Left ventricle myocardium inferior (tissue), 1 donor: ENCODE results near the gene DLEC1. TPM values are rescaled to one million over a fixed set of nuclear protein-coding genes. Genes with fewer than 3 reads are reported as not detected.

Source experiments
- DNase-seq: peaks from one replicate; pipeline ENCODE4 v3.0.0-alpha.2; 2020
- H3K27ac ChIP-seq: fragments of 200-600 bp; replicated peaks from 2 replicates; pipeline ENCODE4 v1.8.0; 2021
- H3K27me3 ChIP-seq: fragments of 200-600 bp; 2 replicates; pipeline ENCODE4 v1.8.0; 2021; ENCODE audit warnings: low read depth
- H3K36me3 ChIP-seq: fragments of 200-600 bp; 2 replicates; pipeline ENCODE4 v1.8.0; 2021
- H3K4me1 ChIP-seq: fragments of 200-600 bp; 2 replicates; pipeline ENCODE4 v1.8.0; 2021
- H3K4me3 ChIP-seq: fragments of 200-600 bp; 2 replicates; pipeline ENCODE4 v1.8.0; 2021; ENCODE audit warnings: mild to moderate bottlenecking, moderate library complexity
- H3K9me3 ChIP-seq: fragments of 200-600 bp; replicated peaks from 2 replicates; pipeline ENCODE4 v1.8.0; 2021
- CTCF ChIP-seq: fragments of 200-600 bp; IDR thresholded peaks from 2 replicates; pipeline ENCODE4 v1.8.0; 2021; ENCODE audit warnings: antibody characterized with exemption, mild to moderate bottlenecking, borderline replicate concordance
- intact Hi-C: fragments of 100-400 bp; cut with micrococcal nuclease; formaldehyde crosslinking; loops from one replicate; pipeline ENCODE4 v1.11.0; 2022
- total RNA-seq: library from RNA; stranded (reverse); fragmentation: NEBNext Ultra II Directional; extraction: Animal tissue kit (Norgen Biotek cat#: 25700); gene quantifications from one replicate; pipeline ENCODE4 v1.2.1, GENCODE V29; 2021
- donor health status: DM: no; HTN: yes; CAD: no; lungs with severe emphysema.

Gene DLEC1
- total RNA-seq, 1 donor from 2014 or later = 0.08 TPM

GRCh38 chr3:38002940-38003339, 36.1 kb upstream of the DLEC1 start:
- Histone ChIP-seq H3K27ac (peak overlapping the region; percentile 71), H3K27me3 (no peaks in the 10 kb centered on the region), H3K4me3 (no peak overlapping the region), H3K9me3 (no peaks in the 10 kb centered on the region), H3K36me3 (peaks cover 14% of the 10 kb centered on the region), H3K4me1 (peaks cover 44% of the 10 kb centered on the region)
- intact Hi-C loops = no loop called here
- TF ChIP-seq CTCF = no peak
- DNase-seq = no peak

- Histone ChIP-seq H3K9me3 (no peaks in the 10 kb centered on the region), H3K27me3 (no peaks in the 10 kb centered on the region), H3K4me1 (peaks cover 39% of the 10 kb centered on the region), H3K36me3 (peaks cover 18% of the 10 kb centered on the region), H3K4me3 (peak overlapping the region; percentile 55), H3K27ac (peak overlapping the region; percentile 71)
- DNase-seq = peak; percentile 67
- intact Hi-C loops = no loop called here
- TF ChIP-seq CTCF = peak; percentile 88
Measured at GRCh38 chr3:38003371-38003816, 35.6 kb upstream of the DLEC1 start.

DNA sequence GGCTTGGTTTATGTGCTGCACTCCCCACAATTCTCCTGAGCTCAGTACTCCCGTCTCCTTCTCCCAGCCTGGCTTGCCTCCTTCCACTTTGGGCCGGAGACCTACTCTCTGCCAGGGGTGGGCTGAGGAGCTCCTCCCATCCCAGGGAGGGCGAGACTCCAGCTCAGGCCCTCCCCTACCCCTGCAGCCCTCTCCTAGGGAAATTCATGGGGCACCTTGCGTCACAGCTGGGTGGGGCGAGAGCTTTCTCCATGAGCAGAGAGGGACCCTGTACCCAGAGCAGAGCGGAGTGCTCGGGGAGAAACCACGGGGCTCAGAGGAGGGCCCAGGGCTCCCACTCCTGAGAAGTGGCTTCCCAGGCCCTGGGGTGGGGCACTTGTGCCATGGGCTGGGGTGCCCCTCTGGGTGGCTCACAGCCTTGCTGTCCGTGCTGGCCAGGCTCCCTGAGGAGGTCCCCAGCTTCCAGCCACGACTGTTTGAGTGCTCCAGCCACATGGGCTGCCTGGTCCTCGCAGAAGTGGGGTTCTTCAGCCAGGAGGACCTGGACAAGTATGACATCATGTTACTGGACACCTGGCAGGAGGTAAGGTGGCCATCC, 35.1 kb upstream of the DLEC1 start:
- TF ChIP-seq CTCF = no peak
- H3K4me3 ChIP-seq = peak overlapping the region; percentile 55
- H3K4me1 ChIP-seq = peaks cover 35% of the 10 kb centered on the region
- no peaks in the 10 kb centered on the region for H3K9me3 ChIP-seq
- no peaks in the 10 kb centered on the region for H3K27me3 ChIP-seq
- intact Hi-C loops = no loop called here
- peaks cover 19% of the 10 kb centered on the region for H3K36me3 ChIP-seq
- H3K27ac ChIP-seq = peak overlapping the region; percentile 71
- peak; percentile 61 for DNase-seq

- Histone ChIP-seq H3K36me3 (peaks cover 25% of the 10 kb centered on the region), H3K4me3 (peak overlapping the region; percentile 55), H3K4me1 (peaks cover 30% of the 10 kb centered on the region), H3K27ac (peak overlapping the region; percentile 71), H3K27me3 (no peaks in the 10 kb centered on the region), H3K9me3 (no peaks in the 10 kb centered on the region)
- peak; percentile 76 for TF ChIP-seq CTCF
- peak; percentile 79 for DNase-seq
- intact Hi-C loops = no loop called here
Measured at GRCh38 chr3:38004415-38005075, 34.5 kb upstream of the DLEC1 start.

GRCh38 chr3:38005076-38006020, 33.7 kb upstream of the DLEC1 start:
- peak overlapping the region; percentile 71 for H3K27ac ChIP-seq
- H3K27me3 ChIP-seq = no peaks in the 10 kb centered on the region
- peaks cover 31% of the 10 kb centered on the region for H3K36me3 ChIP-seq
- intact Hi-C loops = no loop called here
- no peak for TF ChIP-seq CTCF
- peaks cover 30% of the 10 kb centered on the region for H3K4me1 ChIP-seq
- no peaks in the 10 kb centered on the region for H3K9me3 ChIP-seq
- peak overlapping the region; percentile 55 for H3K4me3 ChIP-seq
- DNase-seq = peak; percentile 82
